GM12801 (cell line): ENCODE measurements around the gene TMEM273.

ENCODE experiments used
- TF ChIP-seq, protein P1 (sequence below): IDR thresholded peaks from one replicate; pipeline ENCODE4 v1.5.1; 2011; ENCODE audit warnings: control low read depth; ENCODE audit not compliant: insufficient read length; ENCODE audit errors: extremely low read depth

TMEM273 gene

GRCh38 chr10:49207113-49207512 is 18.9 kb upstream of the TMEM273 start:
- TF ChIP-seq, protein P1, sequence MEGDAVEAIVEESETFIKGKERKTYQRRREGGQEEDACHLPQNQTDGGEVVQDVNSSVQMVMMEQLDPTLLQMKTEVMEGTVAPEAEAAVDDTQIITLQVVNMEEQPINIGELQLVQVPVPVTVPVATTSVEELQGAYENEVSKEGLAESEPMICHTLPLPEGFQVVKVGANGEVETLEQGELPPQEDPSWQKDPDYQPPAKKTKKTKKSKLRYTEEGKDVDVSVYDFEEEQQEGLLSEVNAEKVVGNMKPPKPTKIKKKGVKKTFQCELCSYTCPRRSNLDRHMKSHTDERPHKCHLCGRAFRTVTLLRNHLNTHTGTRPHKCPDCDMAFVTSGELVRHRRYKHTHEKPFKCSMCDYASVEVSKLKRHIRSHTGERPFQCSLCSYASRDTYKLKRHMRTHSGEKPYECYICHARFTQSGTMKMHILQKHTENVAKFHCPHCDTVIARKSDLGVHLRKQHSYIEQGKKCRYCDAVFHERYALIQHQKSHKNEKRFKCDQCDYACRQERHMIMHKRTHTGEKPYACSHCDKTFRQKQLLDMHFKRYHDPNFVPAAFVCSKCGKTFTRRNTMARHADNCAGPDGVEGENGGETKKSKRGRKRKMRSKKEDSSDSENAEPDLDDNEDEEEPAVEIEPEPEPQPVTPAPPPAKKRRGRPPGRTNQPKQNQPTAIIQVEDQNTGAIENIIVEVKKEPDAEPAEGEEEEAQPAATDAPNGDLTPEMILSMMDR: no peak

GRCh38 chr10:49205206-49205605 is 17.0 kb upstream of the TMEM273 start:
- TF ChIP-seq, protein P1: no peak

DNA sequence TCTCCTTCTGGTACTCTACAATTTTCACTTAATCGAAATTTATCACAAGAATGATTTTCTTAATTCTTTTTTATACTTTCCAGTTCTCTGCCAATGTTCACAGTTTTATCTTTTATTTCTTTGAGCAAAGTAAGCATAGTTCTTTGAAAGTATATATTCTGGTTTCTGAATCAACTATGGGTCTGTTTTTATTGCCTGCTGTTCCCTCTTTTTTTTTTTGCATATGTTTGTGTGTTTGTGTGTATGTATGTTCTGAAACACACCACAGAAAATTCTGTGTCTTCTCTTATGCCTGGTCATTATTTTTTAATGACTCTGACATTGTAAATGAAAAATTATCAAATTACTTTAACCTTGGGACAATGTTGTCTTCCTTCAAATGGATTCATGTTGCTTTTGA is 15.9 kb upstream of the TMEM273 start:
- TF ChIP-seq, protein P1: no peak

DNA sequence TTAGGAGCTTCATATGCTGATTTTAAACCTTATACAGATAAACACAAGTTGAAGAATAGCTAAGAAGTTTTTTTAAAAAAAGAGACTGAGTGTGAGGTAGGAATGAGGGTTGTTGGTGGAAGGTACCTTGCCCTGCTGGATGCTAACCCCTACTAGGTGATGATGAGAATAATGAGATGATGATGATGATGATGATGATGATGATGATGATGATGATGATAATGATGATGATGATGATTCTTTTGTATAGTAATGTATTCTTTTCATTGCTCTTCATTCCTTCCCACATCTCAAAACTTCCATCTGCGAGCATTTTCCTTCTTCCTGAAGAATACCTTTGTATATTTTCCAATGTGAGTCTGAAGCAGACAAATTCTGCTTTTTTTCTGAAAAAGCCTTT is 14.1 kb upstream of the TMEM273 start:
- TF ChIP-seq, protein P1: no peak

- TF ChIP-seq, protein P1: no peak
These were observed 12.7 kb upstream of the TMEM273 start for GRCh38 chr10:49200854-49201253.

DNA sequence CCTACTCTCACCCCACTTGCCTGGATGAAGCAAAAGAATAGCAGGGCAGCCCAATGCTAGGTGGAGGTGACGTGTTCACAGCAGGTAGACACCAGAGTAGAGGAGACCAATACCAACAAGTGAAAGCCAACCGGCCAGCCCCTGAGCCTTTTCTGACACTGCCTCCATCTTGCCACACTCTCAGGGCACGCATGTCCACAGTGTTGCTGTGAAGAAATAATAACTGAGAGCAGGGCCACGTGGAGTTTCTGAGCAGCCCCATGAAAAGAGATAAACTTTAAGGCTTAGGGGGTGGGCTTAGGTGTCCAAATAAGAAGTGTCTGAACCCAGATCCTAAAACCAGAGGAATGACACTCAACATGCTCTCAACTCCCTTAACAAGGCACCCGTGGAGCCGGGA is 9.0 kb upstream of the TMEM273 start:
- TF ChIP-seq, protein P1: no peak

DNA sequence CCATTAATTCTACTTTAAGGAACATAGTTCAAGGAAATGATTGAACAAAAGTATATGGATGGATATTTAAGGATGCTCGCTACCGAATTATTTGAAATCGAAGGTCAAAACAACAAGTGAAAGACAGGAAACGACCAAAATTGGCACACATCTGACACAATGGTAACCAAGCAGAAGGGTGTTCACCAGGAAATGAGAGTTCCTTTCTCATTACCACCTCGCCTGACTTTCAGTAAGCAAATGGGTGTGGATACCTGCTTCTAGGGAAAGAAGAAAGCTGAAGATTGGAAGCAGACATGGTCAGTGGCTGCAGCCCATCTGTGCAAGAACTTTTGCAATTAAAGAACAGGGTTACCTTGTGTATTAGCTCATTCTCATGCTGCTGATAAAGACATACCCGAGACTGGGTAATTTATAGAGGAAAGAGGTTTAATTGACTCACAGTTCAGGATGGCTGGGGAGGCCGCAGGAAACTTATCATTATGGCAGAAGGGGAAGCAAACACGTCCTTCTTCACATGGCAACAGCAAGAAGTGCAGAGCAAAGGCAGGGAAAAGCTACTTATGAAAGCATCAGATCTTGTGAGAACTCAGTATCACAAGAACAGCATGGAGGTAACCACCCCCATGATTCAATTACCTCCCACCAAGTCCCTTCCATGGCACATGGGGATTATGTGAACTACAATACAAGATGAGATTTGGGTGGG is 6.2 kb upstream of the TMEM273 start:
- TF ChIP-seq, protein P1: no peak
